Small intestine (tissue), 7 donors: ENCODE results near the gene IL1RAPL1. TPM values are rescaled to one million over a fixed set of nuclear protein-coding genes. Genes with fewer than 3 reads are reported as not detected.

ENCODE experiments used
- DNase-seq, 2 donors: peaks; one replicate each; pipeline versions ENCODE4 v3.0.0 to v3.0.0-alpha.2; 2013
- FAIRE-seq: peaks from 2 replicates; lab custom pipeline; 2012; peaks lifted over from hg19 to GRCh38; lab: Jason Lieb, UNC
- H3K27ac ChIP-seq, 3 donors: one replicate each; pipeline ENCODE4 v1.5.1; 2013; ENCODE audit warnings: low read length in 2 of 3, mild to moderate bottlenecking in 2 of 3, control low read depth in 1 of 3, inconsistent platforms in 1 of 3, low read depth in 1 of 3, moderate library complexity in 1 of 3
- H3K27me3 ChIP-seq, 3 donors: one replicate each; pipeline ENCODE4 v1.6.1; 2013; ENCODE audit warnings: low read length in 3 of 3, inconsistent platforms in 1 of 3; ENCODE audit not compliant: control insufficient read depth in 3 of 3, insufficient read depth in 3 of 3
- H3K36me3 ChIP-seq, 3 donors: one replicate each; pipeline ENCODE4 v1.6.1; 2013; ENCODE audit warnings: low read length in 3 of 3, inconsistent platforms in 1 of 3, low read depth in 1 of 3, mild to moderate bottlenecking in 1 of 3, moderate library complexity in 1 of 3; ENCODE audit not compliant: control insufficient read depth in 3 of 3, insufficient read depth in 2 of 3
- H3K4me1 ChIP-seq, 3 donors: one replicate each; pipeline ENCODE4 v1.6.1; 2013; ENCODE audit warnings: low read length in 2 of 3, inconsistent platforms in 1 of 3, low read depth in 1 of 3, mild to moderate bottlenecking in 1 of 3, moderate library complexity in 1 of 3; ENCODE audit not compliant: control insufficient read depth in 3 of 3, insufficient read depth in 2 of 3
- H3K4me3 ChIP-seq, 3 donors: one replicate each; pipeline ENCODE4 v1.5.1; 2013; ENCODE audit warnings: low read length in 3 of 3, control low read depth in 1 of 3, inconsistent platforms in 1 of 3, low read depth in 1 of 3, mild to moderate bottlenecking in 1 of 3, moderate library complexity in 1 of 3
- H3K9me3 ChIP-seq, 2 donors: one replicate each; pipeline ENCODE4 v1.6.1; 2013; ENCODE audit warnings: low read depth in 1 of 2, low read length in 1 of 2; ENCODE audit not compliant: control insufficient read depth in 2 of 2, insufficient read depth in 1 of 2
- WGBS, 3 donors: extraction: QIAGEN DNeasy Blood & Tissue Kit; methylation state at CpG; one replicate each; pipeline ENCODE4 v1.1.7; 2013; 5-methylcytosine and 5-hydroxymethylcytosine counted together
- polyA plus RNA-seq, 4 donors: library from polyadenylated mRNA; stranded (reverse) in 3 of 4; unstranded in 1 of 4; fragments of 200-250 nt in 3 of 4; fragments of 120-200 nt in 1 of 4; gene quantifications; one replicate each; pipeline versions ENCODE4 v1.2.1 to v1.2.3, GENCODE V29; 2013
- donor health status: healthy with polysubstance abuse.
- donor health status: control.
- donor health status: control.
- donor health status: Bipolar disorder and iron deficiency.
- donor health status: healthy.

IL1RAPL1 gene
- polyA plus RNA-seq, 4 donors: 0.04 to 0.27 TPM; not detected in 2

DNA sequence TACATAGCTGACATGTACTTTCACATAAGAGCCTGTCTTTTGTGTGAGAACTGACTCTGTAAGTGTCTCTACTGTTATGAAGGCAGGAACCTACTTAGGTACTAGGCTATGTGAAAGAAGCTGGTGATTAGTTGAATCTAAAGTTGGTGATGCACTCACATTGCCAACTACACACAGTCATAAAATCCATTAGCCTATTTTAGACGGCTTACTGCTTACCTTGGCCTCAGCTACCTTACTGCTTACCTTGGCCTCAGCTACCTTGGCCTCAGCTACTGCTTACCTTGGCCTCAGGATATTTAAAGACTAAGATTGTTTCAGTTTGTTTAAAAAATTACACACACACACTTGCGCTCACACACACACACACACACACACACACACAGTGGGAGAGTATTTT, 549.7 kb downstream of the IL1RAPL1 start:
- no peaks in the 10 kb centered on the region for H3K36me3 ChIP-seq
- no peaks in the 10 kb centered on the region for H3K9me3 ChIP-seq
- no peak for FAIRE-seq
- 72 to 85% (median 82%) methylated on average over 2 of the region's 2 CpGs for WGBS, 3 donors
- no peak overlapping the region for H3K4me3 ChIP-seq
- H3K27ac ChIP-seq: no peak overlapping the region
- H3K27me3 ChIP-seq: no peaks in the 10 kb centered on the region
- no peak for DNase-seq
- H3K4me1 ChIP-seq: no peaks in the 10 kb centered on the region

DNA sequence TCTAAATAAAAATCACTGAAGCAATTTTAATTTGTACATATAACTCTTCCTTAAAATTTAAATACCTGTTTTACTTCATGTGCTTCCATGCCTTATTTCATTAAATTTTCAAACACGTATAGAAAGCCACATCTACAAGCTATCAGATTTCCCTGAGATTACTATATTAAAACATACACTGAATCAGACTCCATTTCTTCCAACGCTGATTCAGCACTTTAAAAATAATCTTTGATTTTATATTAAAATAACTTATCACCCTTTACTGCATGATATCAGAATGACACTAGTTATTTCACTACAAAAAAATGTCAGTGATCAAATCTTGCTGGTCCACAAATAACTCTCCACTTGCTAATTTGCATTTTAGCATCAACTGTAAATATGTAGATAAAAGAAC, 550.8 kb downstream of the IL1RAPL1 start:
- 77 to 92% (median 86%) methylated on average over 2 of the region's 2 CpGs for WGBS, 3 donors
- FAIRE-seq (no peak), DNase-seq (no peak)
- no peaks in the 10 kb centered on the region for H3K4me1 ChIP-seq
- no peak overlapping the region for H3K4me3 ChIP-seq
- no peak overlapping the region for H3K27ac ChIP-seq
- no peaks in the 10 kb centered on the region for H3K9me3 ChIP-seq
- no peaks in the 10 kb centered on the region for H3K36me3 ChIP-seq
- H3K27me3 ChIP-seq: no peaks in the 10 kb centered on the region

DNA sequence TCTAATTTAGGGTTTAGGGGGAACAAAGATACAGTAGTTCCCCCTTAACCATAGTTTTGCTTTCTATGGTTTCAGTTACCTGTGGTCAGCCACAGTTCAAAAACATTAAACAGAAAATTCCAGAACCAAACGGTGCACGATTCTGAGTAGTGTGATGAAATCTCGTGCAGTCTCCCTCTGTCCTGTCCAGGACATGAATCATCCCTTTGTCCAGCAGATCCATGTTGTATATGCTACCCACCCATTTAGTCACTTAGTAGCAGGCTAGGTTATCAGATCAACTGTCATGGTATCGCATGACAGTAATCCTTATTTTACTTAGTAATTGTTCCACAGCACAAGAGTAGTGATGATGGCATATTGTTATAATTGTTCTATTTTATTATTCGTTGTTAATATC, 556.1 kb downstream of the IL1RAPL1 start:
- no peaks in the 10 kb centered on the region for H3K4me1 ChIP-seq
- no peaks in the 10 kb centered on the region for H3K36me3 ChIP-seq
- no peaks in the 10 kb centered on the region for H3K9me3 ChIP-seq
- DNase-seq (no peak), FAIRE-seq (no peak)
- no peaks in the 10 kb centered on the region for H3K27me3 ChIP-seq
- no peak overlapping the region for H3K27ac ChIP-seq
- WGBS, 3 donors: 81 to 85% (median 84%) methylated on average over 5 of the region's 5 CpGs
- H3K4me3 ChIP-seq: no peak overlapping the region

DNA sequence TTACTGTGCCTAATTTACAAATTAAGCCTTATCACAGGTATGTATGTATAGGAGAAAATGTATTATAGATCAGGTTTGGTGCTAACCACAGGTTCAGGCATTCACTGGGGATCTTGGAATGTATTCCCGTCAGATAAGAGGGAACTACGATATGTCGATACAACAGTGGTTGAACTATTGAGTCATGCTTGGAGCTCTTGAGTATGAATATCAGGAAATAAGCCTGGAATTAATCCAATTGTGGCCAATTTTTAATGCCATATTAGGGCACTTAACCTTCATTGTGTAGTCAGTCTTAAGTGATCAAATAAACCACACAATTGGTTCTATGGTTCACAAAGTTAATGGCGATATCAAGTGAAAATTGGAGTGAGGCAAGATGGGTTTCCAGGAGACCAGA, 556.5 kb downstream of the IL1RAPL1 start:
- Histone ChIP-seq H3K36me3 (no peaks in the 10 kb centered on the region), H3K4me1 (no peaks in the 10 kb centered on the region), H3K4me3 (no peak overlapping the region), H3K27ac (no peak overlapping the region), H3K9me3 (no peaks in the 10 kb centered on the region), H3K27me3 (no peaks in the 10 kb centered on the region)
- WGBS, 3 donors: 91 to 94% (median 93%) methylated on average over 4 of the region's 4 CpGs
- FAIRE-seq (no peak), DNase-seq (no peak)

DNA sequence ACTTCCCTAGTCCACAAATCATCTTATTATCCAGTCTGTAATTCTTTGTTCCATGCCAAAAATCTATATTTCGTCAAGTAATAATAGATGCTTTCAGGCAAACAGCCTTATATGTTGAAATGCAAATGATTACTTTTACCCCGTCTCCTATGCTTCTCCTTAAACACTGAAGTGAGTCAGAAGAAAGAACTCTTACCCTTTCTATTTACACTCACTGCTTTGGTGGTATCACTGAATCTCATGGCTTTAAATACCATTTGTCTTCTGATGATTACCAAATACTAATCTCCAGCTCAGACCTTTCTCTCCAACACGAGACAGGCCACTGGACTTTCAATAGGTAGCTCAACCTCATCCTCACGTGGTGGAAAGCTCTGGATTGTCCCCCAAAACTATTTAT, 558.1 kb downstream of the IL1RAPL1 start:
- Histone ChIP-seq H3K27me3 (no peaks in the 10 kb centered on the region), H3K4me1 (no peaks in the 10 kb centered on the region), H3K9me3 (no peaks in the 10 kb centered on the region), H3K27ac (no peak overlapping the region), H3K36me3 (no peaks in the 10 kb centered on the region), H3K4me3 (no peak overlapping the region)
- WGBS, 3 donors: 39 to 60% (median 43%) methylated on average over 4 of the region's 4 CpGs
- no peak for FAIRE-seq
- DNase-seq: no peak

DNA sequence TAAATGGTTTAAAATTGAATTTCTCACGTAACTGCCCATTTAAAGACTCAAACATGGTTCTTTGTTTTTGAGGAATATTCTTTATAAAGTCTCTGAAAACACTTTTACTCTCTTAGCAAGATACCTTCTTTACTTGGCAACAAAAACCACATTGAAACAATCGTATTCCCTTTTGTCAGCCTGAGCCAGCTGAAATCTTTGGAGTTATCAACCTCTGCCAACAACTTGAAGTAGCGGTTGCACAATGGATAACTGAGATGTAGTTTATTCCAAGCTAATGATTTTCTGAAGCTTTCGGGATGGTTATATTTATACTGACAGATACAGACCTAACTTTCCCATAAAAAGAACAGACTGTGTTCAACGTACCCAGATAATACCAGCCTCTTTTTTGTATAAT, 561.3 kb downstream of the IL1RAPL1 start:
- FAIRE-seq (no peak), DNase-seq (no peak)
- Histone ChIP-seq H3K36me3 (no peaks in the 10 kb centered on the region), H3K9me3 (no peaks in the 10 kb centered on the region), H3K4me1 (no peaks in the 10 kb centered on the region), H3K27ac (no peak overlapping the region), H3K27me3 (no peaks in the 10 kb centered on the region), H3K4me3 (no peak overlapping the region)
- 50 to 62% (median 58%) methylated on average over 5 of the region's 5 CpGs for WGBS, 3 donors

DNA sequence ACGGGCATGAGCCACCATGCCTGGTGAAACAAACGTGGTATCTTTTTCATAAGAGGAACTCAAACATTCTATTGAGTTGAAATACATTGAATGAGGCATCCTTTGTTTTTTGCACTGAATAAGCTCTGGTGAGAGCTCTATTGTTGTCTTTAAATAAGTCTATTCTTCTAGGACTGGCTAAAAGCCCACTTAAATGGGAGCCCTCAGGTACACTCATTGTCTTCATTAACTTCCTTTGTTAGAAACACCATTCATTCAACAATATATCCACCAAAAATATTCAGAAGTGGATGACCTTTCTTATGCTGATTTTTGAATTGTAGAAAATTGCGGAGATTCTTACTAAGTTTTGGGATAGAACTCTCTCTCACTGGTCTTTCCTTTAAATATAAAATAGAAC, 568.0 kb downstream of the IL1RAPL1 start:
- FAIRE-seq (no peak), DNase-seq (no peak)
- Histone ChIP-seq H3K27me3 (no peaks in the 10 kb centered on the region), H3K36me3 (no peaks in the 10 kb centered on the region), H3K4me3 (no peak overlapping the region), H3K4me1 (no peaks in the 10 kb centered on the region), H3K9me3 (no peaks in the 10 kb centered on the region), H3K27ac (no peak overlapping the region)
- 59 to 79% (median 68%) methylated on average over 3 of the region's 3 CpGs for WGBS, 3 donors

DNA sequence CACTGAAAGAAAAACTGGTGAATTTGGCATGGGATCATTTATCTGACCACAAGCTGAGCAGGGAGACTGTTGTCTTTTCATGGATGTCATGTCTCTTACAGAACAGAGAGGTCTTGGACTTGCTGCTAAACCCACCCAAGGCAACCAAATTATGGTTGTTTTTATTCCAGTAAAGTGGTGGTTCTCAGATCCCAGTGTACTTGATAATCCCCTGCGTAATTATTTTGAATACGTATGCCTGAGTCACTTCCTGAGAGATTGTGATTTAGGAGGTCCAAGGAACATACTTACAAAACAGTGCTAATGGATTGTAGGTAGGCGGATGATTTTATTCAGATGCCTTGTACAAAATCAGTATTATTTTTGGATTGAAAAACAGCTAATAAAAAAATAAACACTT, 585.6 kb downstream of the IL1RAPL1 start:
- WGBS, 3 donors: 83 to 88% (median 87%) methylated on average over 3 of the region's 3 CpGs
- Histone ChIP-seq H3K4me1 (no peaks in the 10 kb centered on the region), H3K9me3 (no peaks in the 10 kb centered on the region), H3K27ac (no peak overlapping the region), H3K36me3 (no peaks in the 10 kb centered on the region), H3K27me3 (no peaks in the 10 kb centered on the region), H3K4me3 (no peak overlapping the region)
- DNase-seq (no peak), FAIRE-seq (no peak)

DNA sequence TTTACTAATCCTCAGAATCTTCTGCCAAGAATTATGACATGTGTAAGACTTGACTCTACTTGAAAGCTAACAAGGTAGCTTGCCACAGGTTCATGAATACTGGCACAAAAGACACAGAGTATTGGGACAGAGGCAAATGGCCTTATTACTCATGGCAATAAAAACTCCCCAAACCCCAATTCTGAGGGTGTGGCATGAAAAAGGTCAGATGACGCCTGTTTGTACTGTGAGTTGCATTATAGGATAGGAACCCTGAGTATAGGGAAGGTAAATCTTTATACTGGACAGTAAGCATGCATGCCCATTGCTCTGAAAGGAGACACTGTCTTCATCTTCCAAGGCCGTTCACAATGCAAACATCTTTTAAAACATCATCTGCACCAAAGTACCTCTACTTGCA, 600.0 kb downstream of the IL1RAPL1 start:
- no peak overlapping the region for H3K4me3 ChIP-seq
- no peaks in the 10 kb centered on the region for H3K9me3 ChIP-seq
- H3K4me1 ChIP-seq: no peaks in the 10 kb centered on the region
- FAIRE-seq (no peak), DNase-seq (no peak)
- 46 to 81% (median 49%) methylated on average over 2 of the region's 2 CpGs for WGBS, 3 donors
- H3K27me3 ChIP-seq: no peaks in the 10 kb centered on the region
- H3K36me3 ChIP-seq: no peaks in the 10 kb centered on the region
- no peak overlapping the region for H3K27ac ChIP-seq
